Measurements from ENCODE around the gene ADGRA3. TPM values are rescaled to one million over a fixed set of nuclear protein-coding genes. Genes with fewer than 3 reads are reported as not detected.

ADGRA3 gene
- total RNA-seq, 1 experiment from 2014 or later, result 29.0 TPM

- ChIA-PET POLR2A (ENCODE audit: unreplicated experiment) (no interaction called here), CTCF (no interaction called here)
- DNase-seq, result no peak
- no peaks in the 10 kb centered on the region for H3F3A ChIP-seq (ENCODE audit: low read length, unreplicated experiment)
- H3K79me2 ChIP-seq (ENCODE audit: low read length), result no peaks in the 10 kb centered on the region
- H4K20me1 ChIP-seq (ENCODE audit: low read length), result no peaks in the 10 kb centered on the region
- no TSS peak for BruUV-seq (replicated peaks)
- no peaks in the 10 kb centered on the region; the same call in 1 of the 2 replicates for H3K36me3 ChIP-seq (ENCODE audit: low read depth, low read length)
- no peaks in the 10 kb centered on the region for H3K27me3 ChIP-seq (ENCODE audit: low read length)
- H3K9ac ChIP-seq (ENCODE audit: low read length), result no peak overlapping the region
- H3K4me2 ChIP-seq (ENCODE audit: low read length), result no peak overlapping the region
- intact Hi-C loops (cut with micrococcal nuclease), result no loop called here
- no peak for TF ChIP-seq EZH2phosphoT487 (IDR thresholded peaks at IDR 0.05; ENCODE audit: borderline replicate concordance, low read length)
- TF ChIP-seq CTCF (conservative IDR thresholded peaks at IDR 0.05; ENCODE audit: low read depth, low read length), result no peak
- TF ChIP-seq EZH2 (IDR thresholded peaks at IDR 0.05; ENCODE audit: low read length, unreplicated experiment), result no peak
- no peaks in the 10 kb centered on the region for H3K9me2 ChIP-seq (replicated peaks; ENCODE audit: low read length)
- H3K4me1 ChIP-seq (ENCODE audit: insufficient read depth, low read length), result no peaks in the 10 kb centered on the region
- ATAC-seq, result no peak
- no peaks in the 10 kb centered on the region for H3K9me3 ChIP-seq (ENCODE audit: low read length)
- H3K4me3 ChIP-seq (ENCODE audit: low read length), result no peak overlapping the region
- no peak overlapping the region for H3K27ac ChIP-seq (ENCODE audit: low read length)
- no peak overlapping the region for H2AFZ ChIP-seq (ENCODE audit: low read length)
These were observed 85.2 kb downstream of the ADGRA3 start for GRCh38 chr4:22430626-22431025.

- Histone ChIP-seq H3K9ac (ENCODE audit: low read length) (no peak overlapping the region), H4K20me1 (ENCODE audit: low read length) (no peaks in the 10 kb centered on the region), H3K9me3 (ENCODE audit: low read length) (no peaks in the 10 kb centered on the region), H3K27ac (ENCODE audit: low read length) (no peak overlapping the region), H3F3A (ENCODE audit: low read length, unreplicated experiment) (no peaks in the 10 kb centered on the region), H3K27me3 (ENCODE audit: low read length) (no peaks in the 10 kb centered on the region), H3K9me2 (replicated peaks; ENCODE audit: low read length) (no peaks in the 10 kb centered on the region), H3K79me2 (ENCODE audit: low read length) (no peaks in the 10 kb centered on the region), H2AFZ (ENCODE audit: low read length) (no peak overlapping the region), H3K4me2 (ENCODE audit: low read length) (no peak overlapping the region), H3K4me3 (ENCODE audit: low read length) (no peak overlapping the region), H3K36me3 (ENCODE audit: low read depth, low read length) (no peaks in the 10 kb centered on the region), H3K4me1 (ENCODE audit: insufficient read depth, low read length) (no peaks in the 10 kb centered on the region)
- ChIA-PET POLR2A (ENCODE audit: unreplicated experiment) (no interaction called here), CTCF (no interaction called here)
- no peak for TF ChIP-seq EZH2phosphoT487 (IDR thresholded peaks at IDR 0.05; ENCODE audit: borderline replicate concordance, low read length)
- intact Hi-C loops (cut with micrococcal nuclease), result no loop called here
- ATAC-seq, result no peak
- no TSS peak for BruUV-seq (replicated peaks)
- no peak for DNase-seq
These were observed 87.4 kb downstream of the ADGRA3 start for GRCh38 chr4:22428441-22428840.

GRCh38 chr4:22427675-22428074 lies 88.2 kb downstream of the ADGRA3 start:
- ChIA-PET POLR2A (ENCODE audit: unreplicated experiment) (interaction anchor here (0.6 kb wide), 1 partner anchor 94 kb away, joined by 7 read pairs; no protein-coding TSS in a partner anchor), CTCF (no interaction called here)
- Histone ChIP-seq H3K4me2 (ENCODE audit: low read length) (no peak overlapping the region), H3K4me3 (ENCODE audit: low read length) (no peak overlapping the region), H3K9me3 (ENCODE audit: low read length) (no peaks in the 10 kb centered on the region), H3K27ac (ENCODE audit: low read length) (no peak overlapping the region), H4K20me1 (ENCODE audit: low read length) (no peaks in the 10 kb centered on the region), H3F3A (ENCODE audit: low read length, unreplicated experiment) (no peaks in the 10 kb centered on the region), H3K27me3 (ENCODE audit: low read length) (no peaks in the 10 kb centered on the region), H3K79me2 (ENCODE audit: low read length) (no peaks in the 10 kb centered on the region), H3K4me1 (ENCODE audit: insufficient read depth, low read length) (no peaks in the 10 kb centered on the region), H3K9ac (ENCODE audit: low read length) (no peak overlapping the region), H2AFZ (ENCODE audit: low read length) (no peak overlapping the region), H3K9me2 (replicated peaks; ENCODE audit: low read length) (no peaks in the 10 kb centered on the region), H3K36me3 (ENCODE audit: low read depth, low read length) (no peaks in the 10 kb centered on the region)
- no peak for DNase-seq
- intact Hi-C loops (cut with micrococcal nuclease), result no loop called here
- ATAC-seq, result no peak
- no TSS peak for BruUV-seq (replicated peaks)
- TF ChIP-seq CTCF (conservative IDR thresholded peaks at IDR 0.05; ENCODE audit: low read depth, low read length) (no peak), EZH2phosphoT487 (IDR thresholded peaks at IDR 0.05; ENCODE audit: borderline replicate concordance, low read length) (no peak), EZH2 (IDR thresholded peaks at IDR 0.05; ENCODE audit: low read length, unreplicated experiment) (no peak)
